Measurements from ENCODE around the gene NR2F1-AS1.
"Not testable (repeated sequence)": the region's sequence is repeated elsewhere in the genome, so short reads cannot be mapped to it uniquely, and the experiment has no call there.

The NR2F1-AS1 gene

DNA sequence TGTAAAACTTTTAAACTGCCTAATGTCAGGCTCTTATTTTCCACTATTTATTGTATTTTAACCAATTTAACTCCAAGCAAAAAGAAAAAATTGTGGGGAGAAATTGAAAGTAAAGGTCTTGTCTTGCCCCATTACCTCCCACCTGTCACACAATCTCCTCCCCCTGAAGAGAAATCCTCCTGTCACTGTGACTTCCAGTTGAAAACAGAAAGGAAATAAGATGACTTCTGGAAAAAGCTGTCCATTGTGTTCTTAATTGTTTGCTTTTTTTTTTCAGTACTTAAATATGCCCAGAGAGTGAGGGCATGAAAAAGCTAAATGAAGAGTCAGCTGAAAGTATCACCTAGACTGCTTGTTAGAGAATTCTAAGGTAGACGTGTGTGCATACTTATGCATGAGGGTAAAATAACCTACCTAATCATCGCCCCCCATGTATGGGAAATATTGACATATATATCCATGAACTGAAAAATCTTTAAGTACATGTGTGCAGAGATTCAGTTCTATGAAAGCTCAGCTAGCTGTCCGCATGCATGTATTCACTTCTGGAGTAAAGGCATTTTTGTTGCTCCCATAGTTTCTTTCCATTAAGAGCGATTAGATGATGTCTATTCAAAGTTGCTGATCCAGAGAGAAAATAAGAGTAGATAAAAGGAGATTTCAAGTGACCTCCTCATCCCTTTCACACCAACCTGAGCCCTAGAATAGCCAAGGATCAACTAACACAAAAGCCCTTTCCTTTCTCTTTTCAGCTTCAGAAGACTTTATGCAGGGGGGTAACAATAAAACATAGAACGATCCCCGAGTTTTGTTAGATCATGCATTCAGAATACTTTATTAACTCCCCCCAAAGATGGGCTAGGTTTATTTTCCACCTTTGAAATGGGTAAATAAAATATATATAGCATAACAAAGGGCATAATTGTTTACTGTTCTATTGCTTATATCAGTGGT, 5.3 kb downstream of the NR2F1-AS1 start:
- DNase-seq = no peak

DNA sequence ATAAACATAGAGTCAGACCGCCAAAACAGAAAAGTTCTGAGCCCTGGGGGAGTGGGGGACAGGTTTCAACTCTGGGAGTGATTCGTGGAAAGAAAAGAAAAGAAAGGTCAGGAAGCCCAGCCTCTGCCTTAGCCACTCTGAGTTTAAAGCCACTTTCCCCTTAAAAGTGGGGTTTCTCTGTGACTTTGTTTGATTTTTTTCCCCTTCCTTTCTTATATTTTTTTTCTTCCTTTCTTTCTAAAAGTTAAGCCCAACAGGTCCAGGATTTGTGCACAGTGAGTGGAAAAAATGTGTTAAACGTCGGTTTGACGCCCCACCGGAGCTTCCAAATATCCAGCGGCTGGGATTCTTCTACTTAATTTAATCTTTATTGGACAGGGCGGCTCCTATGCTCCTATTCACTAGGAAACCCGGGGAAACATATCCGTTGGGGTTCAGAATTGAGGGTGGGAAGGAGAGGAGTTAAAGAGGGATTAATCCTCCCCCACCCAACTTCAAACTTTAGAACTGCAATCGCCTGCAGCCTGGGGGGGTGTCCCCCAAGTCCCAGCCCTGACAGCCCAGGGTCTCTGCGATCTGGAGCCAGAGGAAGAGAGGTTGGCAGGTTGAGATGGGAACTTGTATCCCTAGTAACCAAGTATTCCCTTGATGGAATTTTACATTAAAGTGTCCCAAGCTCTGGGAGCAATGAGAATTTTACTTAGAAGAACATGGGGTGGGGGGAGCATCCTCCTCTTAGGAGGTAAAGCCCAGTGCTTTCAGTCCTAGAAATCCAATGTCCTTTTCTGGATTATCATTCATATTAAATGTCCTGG, 6.3 kb downstream of the NR2F1-AS1 start:
- DNase-seq = no peak

DNA sequence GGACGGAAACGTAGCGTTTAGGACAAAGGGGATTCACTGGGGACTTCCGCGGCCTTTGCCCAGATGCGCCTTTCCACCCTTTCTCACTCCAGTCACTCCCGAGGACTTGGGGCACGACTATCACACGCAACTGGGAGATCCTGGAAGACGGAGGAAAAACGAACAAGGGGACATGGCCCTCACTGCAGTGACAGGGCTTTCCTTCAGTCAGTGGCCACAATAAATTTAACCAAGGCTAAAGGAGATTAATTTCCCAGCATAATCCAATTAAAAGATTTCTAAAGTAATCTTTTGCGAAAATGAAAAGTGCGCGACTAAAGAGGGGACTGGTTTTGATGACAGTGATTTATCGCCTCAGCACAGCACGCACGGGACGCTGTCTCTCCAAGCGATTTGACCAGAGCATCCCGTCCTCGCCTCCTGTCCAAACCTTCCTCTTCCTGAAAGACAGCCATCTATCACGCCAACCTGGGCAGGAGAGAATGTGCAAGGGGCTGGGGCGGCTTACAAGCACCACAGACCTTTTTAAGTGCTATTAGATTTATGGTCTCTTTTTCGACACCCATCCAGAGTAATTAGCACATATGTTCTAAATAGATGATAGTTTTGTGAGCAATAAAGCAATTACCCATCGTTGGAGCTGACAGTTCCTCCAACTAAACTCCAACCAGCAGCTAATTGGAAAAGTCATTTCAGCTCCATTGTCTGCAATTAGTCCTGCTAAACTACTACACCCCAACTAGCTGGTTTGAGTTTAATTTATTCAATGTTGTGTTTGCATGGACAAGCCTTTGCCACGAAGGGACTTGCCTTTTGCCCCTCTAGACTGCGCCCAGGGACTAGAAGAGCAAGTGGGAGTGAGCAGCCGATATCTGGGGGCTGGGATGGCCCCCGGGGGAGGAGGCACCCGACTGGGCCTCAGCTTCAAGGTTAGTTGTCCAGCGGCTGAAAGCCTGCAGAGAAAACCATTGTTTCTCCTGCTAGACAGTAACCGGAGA, 7.4 kb downstream of the NR2F1-AS1 start:
- DNase-seq = no peak

DNA sequence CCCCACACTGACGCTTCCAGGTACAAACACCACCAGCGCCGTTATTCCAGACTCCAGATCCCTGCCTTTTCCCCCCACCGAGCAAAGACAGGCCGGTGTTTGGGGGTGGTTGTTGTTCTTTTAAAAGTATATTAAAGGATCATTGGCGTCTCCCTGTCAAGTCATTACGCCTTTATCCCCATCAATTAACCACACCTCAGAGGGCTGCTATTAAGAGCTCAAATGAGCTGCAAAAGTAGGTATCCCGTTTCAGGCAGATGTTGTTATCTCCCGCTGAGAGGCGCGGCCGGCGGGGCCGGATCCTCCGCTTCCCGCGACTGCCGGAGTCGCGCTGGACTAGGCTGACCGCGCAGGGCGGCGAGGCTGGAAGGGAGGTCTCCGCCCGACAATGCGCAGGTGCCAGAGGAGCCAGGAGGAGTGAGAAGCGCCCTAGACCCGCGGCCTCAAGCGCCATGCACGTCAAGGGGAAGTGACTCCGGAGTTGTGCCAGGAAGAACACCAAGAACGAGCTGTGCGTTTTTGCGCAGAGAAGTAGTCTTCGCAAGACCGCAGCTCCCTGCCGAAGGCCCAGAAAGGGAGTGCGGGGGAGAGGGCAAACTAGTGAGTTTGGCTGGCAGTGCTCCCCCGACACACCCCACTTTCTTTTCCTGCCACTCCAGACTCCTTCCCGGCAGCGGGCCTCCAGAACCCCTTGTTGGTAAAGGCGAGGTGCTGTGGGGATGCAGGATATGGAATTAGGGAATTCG, 8.2 kb downstream of the NR2F1-AS1 start:
- DNase-seq = no peak

DNA sequence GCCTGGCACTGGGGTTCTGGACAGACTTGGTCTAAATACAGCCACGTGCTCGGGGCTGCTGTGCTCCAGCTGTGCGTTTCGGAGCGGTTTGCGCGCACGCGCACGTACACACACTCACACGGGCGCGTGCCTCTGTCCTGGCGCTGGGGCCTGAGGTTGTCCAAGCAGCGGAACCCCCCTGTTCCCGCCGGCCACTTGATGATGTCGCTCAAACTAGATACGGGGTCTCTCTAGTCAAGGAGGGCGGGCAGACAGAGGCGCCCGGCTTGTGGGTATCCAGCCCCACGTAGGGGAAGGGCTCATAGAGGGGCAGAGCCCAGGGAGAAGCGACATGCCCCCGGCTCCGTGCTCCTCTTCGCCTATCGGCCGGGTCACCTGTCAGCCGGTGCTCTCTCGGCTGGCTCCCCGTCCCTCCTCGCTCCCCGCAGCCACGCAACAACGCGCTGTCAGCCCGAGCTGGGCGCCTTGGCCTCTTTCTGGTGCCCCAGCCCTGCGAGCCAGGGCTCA, 8.9 kb downstream of the NR2F1-AS1 start:
- no peak for DNase-seq

DNA sequence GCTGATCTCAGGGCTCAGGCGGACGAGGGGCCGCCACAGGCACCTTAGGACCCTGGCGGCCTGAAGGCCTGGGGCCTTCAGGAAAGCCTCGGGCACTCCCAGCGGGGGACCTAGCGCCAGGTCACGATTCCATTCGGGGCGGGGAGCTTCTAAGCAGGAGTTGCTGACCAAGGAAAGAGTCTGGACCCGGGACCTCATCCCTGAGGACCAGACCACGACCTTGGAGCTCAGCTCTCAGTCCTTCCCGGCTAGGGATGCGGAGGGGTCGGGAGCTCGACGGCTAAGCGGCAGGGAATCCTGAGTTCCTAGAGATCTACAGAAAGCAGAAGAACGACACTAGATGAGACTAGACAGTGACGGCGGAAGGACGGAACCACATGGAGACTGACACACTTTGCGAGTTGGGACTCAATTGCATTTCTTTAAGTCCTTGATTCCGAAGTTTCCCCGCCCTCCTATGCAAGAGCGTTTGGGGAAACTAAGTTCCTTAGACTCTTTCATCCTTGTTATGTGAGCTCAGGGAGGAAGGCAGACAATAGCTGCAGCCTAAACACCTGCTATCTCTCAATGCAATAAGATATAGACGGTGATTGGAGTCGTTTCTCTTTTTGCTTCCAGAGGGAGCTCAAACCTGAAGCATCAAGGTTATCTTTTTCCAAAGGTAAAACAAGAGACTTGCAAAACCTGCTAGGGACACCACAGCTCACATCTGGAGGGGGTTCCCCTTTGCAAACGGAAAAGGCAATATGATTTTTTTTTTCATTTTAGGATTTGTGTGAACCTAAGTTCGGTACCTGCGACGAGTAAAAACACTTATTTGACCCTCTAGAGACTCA, 9.7 kb downstream of the NR2F1-AS1 start:
- DNase-seq = no peak

DNA sequence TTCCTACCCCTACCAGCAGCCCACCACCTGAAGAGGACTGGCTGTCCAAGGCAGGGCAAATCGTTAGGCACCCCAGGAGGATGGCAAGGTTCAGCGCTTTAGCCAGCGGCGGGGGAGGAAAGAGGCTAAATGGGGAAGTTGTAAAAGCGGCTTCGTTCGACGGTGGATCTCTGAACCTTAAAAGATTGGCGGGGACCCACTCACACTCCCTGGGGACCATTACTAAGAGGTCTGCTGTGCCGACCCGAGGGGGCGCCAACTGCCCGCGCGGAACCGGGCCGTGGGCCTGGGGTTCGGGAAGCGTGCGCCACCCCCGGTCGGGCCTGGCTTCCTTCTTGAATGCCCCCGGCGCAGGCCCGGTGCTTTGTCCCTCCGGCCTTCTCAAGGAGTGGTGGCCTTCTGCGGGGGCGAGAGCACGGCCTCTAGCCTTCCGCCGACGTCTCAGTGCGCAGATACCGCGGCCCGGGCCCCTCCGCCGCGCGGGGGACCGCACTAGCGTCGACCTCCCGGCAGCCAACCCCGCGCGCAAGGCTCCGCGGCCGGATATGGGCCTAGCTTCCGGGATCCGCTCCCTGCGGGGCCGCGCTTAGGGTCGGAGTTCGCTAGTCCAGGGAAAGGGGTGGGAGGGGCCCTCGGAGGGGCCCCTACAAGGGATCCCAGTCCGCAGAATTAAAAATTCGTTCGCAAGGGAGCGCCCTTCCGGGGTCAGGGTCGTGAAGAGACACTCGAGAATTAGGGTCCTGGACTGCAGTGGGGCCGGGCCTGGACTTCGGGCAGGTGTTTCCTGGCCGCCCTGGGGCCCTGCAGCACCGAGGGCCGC, 10.5 kb downstream of the NR2F1-AS1 start:
- DNase-seq = no peak

DNA sequence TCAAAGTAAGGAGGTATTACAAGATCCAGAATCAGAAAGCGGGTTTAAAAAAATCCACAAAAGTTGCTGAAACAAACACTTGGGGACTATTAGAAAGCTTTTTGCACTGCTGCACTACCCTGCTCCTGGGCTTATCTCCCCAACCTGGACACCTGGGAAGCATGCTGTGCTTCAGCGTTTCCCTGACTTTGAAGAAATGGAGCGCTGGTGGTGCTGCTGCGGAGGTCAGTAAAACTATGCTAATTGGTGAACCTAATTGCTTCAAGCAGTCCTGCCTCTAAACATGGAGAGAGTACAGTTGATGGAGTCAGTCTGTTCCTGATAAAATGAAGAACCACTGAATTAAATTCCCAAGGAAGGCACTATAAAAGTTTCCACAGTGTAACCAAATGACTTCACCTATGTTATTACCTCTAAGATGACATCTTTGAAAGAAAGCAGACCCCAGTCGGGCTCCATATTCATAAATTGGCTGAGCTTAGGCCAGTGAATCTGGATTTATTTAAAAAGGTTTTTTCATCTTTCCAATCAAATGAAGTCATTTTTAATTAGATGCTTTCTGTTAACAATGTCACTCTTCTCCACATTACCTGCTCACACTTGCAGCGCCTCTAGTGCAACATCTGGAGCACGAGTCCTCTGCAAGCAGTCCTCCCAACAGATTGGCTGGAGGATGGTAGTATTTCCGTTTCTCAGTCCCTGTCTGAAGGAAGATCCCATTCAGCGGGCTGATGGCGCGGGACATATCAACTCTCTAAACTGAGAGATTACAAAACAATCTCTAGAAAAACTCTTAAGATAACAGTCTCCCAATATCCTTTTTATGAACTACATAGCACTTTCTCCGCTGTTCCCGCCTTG, 11.5 kb downstream of the NR2F1-AS1 start:
- no peak for DNase-seq

DNA sequence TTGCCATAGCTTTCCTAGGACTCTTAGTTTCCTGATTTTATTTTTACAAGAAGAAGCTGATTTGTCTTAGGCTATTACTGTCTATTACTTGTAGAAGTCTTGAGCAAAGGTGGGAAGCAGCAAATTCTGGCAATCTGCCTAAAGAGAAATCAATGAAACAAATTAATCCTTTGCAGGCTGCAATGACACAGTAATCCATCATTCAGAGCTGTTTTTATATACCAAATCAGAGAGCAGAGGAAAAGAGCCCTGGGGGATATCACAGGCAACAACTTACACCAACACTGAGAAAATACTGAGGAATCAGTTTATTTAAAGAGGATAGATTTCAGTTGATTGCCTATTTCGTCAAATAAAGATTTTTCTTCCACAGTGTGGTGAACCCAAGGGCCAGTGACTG, 13.6 kb downstream of the NR2F1-AS1 start:
- DNase-seq = no peak

DNA sequence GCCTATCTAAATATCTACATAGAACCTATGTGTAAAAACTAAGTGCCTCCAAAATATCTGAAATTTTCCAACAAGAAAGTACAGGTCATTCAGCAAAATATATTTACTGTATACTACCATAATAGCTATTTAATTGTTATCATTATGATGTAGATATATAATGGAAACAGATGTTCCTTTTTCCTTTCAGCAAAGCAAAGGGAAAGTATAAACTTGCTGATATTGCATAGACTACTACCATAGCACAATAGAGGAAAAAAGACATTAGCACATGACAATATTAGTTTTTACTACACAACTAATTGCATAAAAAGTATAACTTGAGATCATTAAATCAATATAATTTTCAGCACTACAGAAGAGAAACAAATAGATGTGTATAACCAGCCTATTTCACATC, 14.9 kb downstream of the NR2F1-AS1 start:
- DNase-seq = no peak

DNA sequence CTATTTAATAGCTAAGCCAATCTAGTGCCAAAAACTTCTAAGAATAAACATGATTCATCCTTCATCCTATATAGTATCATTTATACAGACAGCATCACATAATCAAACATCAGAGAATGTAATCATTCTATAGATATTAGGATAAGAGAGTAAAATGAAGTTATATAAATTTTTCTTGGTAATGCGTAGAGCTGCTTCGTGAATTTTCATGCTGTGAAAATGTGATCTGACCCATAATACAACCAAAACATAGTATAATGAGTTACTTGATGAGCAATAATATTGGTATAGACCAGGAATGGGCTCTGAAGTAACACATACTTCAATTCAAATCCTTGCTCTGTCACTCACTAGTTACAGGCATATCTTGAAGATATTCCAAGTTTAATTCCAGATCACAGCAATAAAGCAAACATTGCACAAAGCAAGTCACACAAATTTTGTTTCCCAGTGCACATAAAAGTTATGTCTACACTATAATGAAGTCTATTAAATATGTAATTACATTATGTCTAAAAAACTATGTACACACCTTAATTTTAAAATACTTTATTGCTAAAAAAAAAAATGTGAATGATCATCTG, 23.9 kb downstream of the NR2F1-AS1 start:
- no peak for DNase-seq

DNA sequence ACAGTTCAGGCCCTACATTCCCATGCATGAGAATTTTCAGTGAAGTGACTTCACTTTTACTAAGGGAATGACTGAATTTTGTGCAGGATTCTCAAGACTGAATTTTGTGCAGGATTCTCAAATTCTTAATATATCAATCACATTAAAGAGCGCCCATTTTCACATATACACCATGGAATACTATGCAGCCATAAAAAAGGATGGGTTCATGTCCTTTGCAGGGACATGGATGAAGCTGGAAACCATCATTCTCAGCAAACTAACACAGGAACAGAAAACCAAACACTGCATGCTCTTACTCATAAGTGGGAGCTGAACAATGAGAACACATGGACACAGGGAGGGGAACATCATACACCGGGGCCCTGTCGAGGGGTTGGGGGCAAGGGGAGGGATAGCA, 31.4 kb downstream of the NR2F1-AS1 start:
- DNase-seq = not testable (repeated sequence)

DNA sequence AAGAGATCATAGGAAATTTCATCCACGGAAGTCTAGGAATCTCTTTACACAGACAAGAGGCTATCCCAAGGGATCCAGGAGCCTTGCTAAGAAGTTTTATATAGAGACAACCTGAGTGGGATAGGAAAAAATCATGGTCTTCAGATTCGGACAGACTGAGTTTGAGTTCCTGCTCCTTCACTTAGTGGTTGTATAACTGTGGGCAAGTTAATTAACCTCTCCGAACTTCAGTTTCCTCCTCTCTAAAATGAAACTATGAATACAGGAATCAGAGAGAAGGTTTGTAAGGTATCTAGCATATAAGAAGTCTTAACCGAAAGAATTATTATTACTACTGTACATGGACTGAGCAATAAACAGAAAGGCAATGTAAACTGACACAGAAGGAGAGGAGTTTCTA, 35.1 kb downstream of the NR2F1-AS1 start:
- no peak for DNase-seq

DNA sequence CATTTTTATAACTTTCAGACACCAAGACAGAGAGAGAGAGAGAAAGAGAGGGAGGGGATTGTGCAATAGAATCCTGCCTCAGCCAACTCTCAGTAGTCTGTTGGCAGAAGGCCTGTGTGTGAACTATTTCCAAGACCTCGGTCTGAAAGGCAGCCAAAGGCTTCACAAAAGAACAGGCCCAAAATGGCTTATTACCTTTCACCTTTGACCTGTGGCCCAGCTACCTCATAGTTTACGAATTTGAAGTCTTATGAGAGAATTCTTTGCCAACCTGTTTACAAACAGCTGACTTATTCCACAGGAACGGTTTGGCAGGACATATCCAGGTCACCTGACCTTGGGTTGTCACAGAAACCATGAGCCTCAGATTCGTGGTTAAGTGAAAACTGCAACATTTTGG, 48.6 kb downstream of the NR2F1-AS1 start:
- no peak for DNase-seq

DNA sequence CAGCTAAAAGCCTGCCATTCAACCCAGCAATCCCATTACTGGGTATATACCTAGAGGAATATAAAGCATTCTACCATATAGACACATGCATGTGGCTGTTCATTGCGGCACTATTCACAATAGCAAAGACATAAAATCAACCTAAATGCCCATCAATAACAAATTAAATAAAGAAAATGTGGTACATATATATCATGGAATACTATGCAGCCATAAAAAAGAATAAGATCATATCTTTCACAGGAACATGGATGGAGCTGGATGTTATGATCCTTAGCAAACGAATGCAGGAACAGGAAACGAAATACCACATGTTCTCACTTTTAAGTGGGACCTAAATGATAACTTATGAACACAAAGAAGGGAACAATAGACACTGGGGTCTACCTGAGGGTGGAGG, 59.2 kb downstream of the NR2F1-AS1 start:
- not testable (repeated sequence) for DNase-seq

DNA sequence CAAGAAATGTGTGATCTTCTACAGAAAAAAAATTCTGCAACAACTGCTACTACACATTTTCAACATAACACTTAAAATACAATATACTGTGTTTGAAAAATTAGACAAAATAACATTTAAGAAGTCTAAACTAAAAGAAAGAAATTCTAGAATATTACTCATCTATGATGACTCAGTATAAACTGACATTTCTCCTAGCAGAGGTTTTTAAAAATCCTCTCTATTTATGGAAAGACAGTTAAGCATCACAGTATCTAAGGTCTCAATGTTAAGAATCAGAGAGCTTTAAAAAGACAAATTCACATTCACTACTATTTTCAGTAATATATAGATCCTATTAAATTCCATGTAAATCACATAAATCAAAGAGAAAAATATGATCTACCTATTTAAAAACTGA, 61.3 kb downstream of the NR2F1-AS1 start:
- no peak for DNase-seq

DNA sequence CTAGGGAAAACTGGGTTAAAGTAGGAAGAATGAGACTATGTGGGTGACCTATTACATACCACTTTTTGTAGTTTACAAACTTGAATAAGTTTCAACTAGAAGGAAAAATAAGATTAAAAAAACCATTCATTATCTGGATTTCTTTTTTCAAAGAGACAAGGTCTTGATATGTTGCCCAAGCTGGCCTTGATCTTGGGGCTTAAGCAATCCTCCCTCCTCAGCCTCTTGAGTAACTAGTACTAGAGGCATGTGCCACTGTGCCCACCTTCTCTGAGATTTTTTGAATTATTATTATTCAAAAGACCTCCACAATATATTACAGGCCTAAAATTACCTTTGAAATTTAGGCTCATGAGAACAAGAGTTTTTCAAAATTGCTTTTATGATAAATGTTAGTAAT, 63.2 kb downstream of the NR2F1-AS1 start:
- DNase-seq = no peak

DNA sequence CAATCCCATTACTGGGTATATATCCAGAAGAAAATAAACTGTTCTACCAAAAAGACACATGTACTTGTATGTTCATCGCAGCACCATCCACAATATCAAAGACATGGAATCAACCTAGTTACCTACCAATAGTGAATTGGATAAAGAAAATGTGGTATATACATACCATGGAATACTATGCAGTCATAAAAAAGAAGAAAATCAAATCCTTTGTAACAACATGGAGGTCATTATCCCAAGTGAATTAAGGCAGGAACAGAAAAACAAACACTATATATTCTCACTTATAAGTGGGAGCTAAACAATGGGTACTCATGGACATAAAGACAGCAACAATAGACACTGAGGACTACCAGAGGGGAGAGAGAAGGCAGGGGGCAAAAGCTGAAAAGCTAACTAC, 67.7 kb downstream of the NR2F1-AS1 start:
- DNase-seq = no peak

Measured in suppressor macrophage treated with lipopolysaccharide for 4 hours (primary cell).